Activated CD8-positive, alpha-beta T cell treated with anti-CD3 and anti-CD28 coated beads for 36 hours (primary cell): ENCODE data around the gene ADGRA1. TPM values are rescaled to one million over a fixed set of nuclear protein-coding genes. Genes with fewer than 3 reads are reported as not detected.

Source experiments
- ATAC-seq: fragments of 200-7000 bp; cut with Tn5 transposase; one replicate; pipeline ENCODE4 v1.10.0; 2021; ENCODE audit warnings: mild to moderate bottlenecking, moderate library complexity
- CTCF ChIA-PET: fragments of 350-600 bp; sonication (Branson Sonifier 250); formaldehyde crosslinking; loops from one replicate; lab custom pipeline; 2021; ENCODE audit warnings: antibody characterized with exemption; lab: Charles Lee
- POLR2A ChIA-PET: fragments of 350-600 bp; sonication (Branson Sonifier 250); formaldehyde crosslinking; loops from one replicate; lab custom pipeline; 2021; ENCODE audit warnings: antibody characterized with exemption; lab: Charles Lee
- DNase-seq: peaks from one replicate; pipeline ENCODE4 v3.0.0-alpha.2; 2020
- H3K27ac Mint-ChIP-seq: one replicate; pipeline ENCODE4 v1.8.0; 2021; ENCODE audit warnings: mild to moderate bottlenecking, mixed read lengths
- H3K27me3 Mint-ChIP-seq: one replicate; pipeline ENCODE4 v1.8.0; 2021; ENCODE audit warnings: mixed read lengths
- H3K36me3 Mint-ChIP-seq: one replicate; pipeline ENCODE4 v1.8.0; 2021; ENCODE audit warnings: low read depth, mixed read lengths
- H3K4me1 Mint-ChIP-seq: one replicate; pipeline ENCODE4 v1.8.0; 2021; ENCODE audit warnings: low read depth, mixed read lengths
- H3K4me3 Mint-ChIP-seq: one replicate; pipeline ENCODE4 v1.8.0; 2021; ENCODE audit warnings: mild to moderate bottlenecking, moderate library complexity, mixed read lengths
- H3K9me3 Mint-ChIP-seq: one replicate; pipeline ENCODE4 v1.8.0; 2021; ENCODE audit warnings: mixed read lengths
- CTCF ChIP-seq: fragments of 200-600 bp; IDR thresholded peaks from one replicate; pipeline ENCODE4 v1.8.0; 2022; ENCODE audit warnings: antibody characterized with exemption, mild to moderate bottlenecking
- intact Hi-C: fragments of 100-400 bp; cut with micrococcal nuclease; formaldehyde crosslinking; loops from one replicate; pipeline ENCODE4 v1.10.0; 2022
- total RNA-seq, 2 experiments: library from RNA; stranded (reverse); gene quantifications; one replicate each; pipeline ENCODE4 v1.2.3, GENCODE V29; 2021

The ADGRA1 gene
- total RNA-seq, 2 experiments from 2014 or later: not detected

DNA sequence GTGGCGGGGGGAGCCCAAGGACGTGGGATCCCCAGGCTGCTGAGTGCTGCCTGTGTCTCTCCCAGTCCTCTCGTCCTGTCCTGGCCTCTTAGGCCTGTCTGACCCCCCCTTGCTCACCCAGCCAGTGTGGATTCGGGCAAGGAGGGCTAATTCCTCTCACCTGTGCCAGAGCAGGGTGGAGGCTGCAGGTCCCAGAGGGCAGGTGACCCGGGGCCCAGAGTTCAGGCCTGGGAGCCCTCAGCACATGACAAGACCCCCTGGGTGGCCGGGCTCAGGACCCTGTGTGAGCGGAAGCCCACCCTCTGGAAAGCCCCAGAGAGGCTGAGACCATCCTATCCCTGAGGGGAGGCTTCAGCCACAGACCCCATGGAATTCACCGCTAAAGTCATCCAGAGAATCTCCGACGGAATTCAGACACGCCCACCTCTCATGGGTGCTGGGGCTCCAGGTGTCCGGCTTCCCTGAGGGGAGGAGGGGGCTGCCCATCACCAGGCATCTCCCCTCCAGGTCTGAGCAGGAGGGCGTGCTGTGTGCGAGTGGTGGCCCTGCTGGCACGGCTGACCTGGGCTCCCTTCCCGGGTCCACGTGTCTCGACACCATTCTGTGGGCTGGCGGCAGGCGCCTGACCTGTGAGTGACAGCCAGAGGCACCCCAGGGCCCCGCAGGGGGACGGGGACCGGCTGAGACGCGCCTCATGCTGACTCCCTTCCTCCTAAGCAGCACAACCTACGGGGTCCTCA lies 77.3 kb downstream of the ADGRA1 start:
- no peaks in the 10 kb centered on the region for H3K9me3 Mint-ChIP-seq
- CTCF ChIA-PET: no interaction called here

GRCh38 chr10:133165556-133166503 lies 78.1 kb downstream of the ADGRA1 start:
- Mint-ChIP-seq H3K27me3 (peaks cover 12% of the 10 kb centered on the region), H3K27ac (no peak overlapping the region), H3K4me1 (peaks cover 2% of the 10 kb centered on the region), H3K36me3 (no peaks in the 10 kb centered on the region), H3K9me3 (no peaks in the 10 kb centered on the region), H3K4me3 (no peak overlapping the region)
- CTCF ChIA-PET: no interaction called here
- POLR2A ChIA-PET: no interaction called here
- ATAC-seq (no peak), DNase-seq (no peak)
- intact Hi-C loops: no loop called here
- TF ChIP-seq CTCF: no peak

More for the DNA sequence above, 77.3 kb downstream of the ADGRA1 start:
- H3K27ac Mint-ChIP-seq: no peak overlapping the region
- intact Hi-C loops: no loop called here
- H3K4me3 Mint-ChIP-seq: no peak overlapping the region
- peaks cover 2% of the 10 kb centered on the region for H3K4me1 Mint-ChIP-seq
- peaks cover 12% of the 10 kb centered on the region for H3K27me3 Mint-ChIP-seq
- no peak for ATAC-seq
- no peak for TF ChIP-seq CTCF
- POLR2A ChIA-PET: no interaction called here
- H3K36me3 Mint-ChIP-seq: no peaks in the 10 kb centered on the region
- no peak for DNase-seq

DNA sequence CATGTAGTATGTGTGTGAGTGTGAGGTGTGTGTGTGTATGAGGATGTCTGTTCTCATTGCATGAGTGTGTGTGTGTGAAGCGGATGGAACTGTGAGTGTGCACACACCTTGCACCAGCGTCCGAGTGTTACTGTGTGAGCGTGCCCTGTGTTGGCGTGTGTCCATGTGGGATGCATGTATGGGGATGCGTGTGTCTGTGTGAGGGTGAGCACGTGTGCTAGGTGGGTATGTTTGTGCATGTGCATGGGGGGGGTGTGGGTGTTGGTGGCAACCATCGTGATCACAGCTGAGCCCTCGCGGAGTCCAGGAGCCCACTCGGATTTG lies 78.7 kb downstream of the ADGRA1 start:
- Mint-ChIP-seq H3K4me3 (no peak overlapping the region), H3K36me3 (no peaks in the 10 kb centered on the region), H3K27ac (no peak overlapping the region), H3K9me3 (no peaks in the 10 kb centered on the region), H3K27me3 (peaks cover 9% of the 10 kb centered on the region), H3K4me1 (no peaks in the 10 kb centered on the region)
- ChIA-PET POLR2A (no interaction called here), CTCF (no interaction called here)
- TF ChIP-seq CTCF: no peak
- DNase-seq: no peak
- intact Hi-C loops: no loop called here
- ATAC-seq: no peak

DNA sequence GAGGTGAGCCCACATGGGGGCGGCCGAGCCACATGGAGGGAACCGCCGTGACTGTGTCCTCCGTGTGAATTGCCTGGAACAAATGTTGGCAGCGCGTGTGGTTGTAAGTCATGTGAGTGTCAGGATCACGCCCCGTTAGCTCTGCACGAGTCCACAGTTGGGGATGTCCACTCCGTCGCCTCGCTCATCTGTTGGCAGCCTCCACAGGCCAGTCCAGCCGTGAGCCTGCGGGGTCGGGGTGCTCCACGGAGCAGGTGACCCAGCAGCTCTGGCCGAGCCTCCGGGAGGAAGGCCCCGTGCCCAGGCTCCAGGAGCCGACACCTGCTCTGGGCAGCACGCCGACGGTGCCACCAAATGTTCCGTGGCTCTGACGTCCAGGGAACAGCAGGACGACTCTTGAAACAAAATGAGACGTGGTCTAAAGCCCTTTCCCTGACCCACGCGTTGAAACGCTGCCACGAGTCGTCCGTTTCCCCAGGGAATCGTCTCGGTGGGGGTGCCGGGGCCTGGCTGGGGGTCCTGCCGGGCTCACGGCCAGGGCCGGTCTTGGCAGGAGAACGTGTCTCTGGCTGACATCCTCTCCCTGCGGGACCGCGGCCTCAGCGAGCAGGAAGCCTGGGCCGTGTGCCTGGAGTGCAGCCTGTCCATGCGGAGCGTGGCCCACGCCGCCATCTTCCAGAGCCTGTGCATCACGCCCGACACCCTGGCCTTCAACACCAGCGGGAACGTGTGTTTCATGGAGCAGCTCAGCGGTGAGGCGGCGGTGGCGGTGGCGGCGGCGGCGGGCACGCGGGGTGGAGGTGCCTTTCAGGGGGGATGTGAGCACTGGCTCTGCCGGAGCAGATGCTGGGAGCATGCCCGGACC lies 79.3 kb downstream of the ADGRA1 start:
- ATAC-seq: no peak
- peaks cover 11% of the 10 kb centered on the region for H3K27me3 Mint-ChIP-seq
- intact Hi-C loops: no loop called here
- H3K4me3 Mint-ChIP-seq: no peak overlapping the region
- H3K4me1 Mint-ChIP-seq: no peaks in the 10 kb centered on the region
- CTCF ChIA-PET: no interaction called here
- TF ChIP-seq CTCF: no peak
- DNase-seq: no peak
- no peak overlapping the region for H3K27ac Mint-ChIP-seq
- POLR2A ChIA-PET: no interaction called here
- no peaks in the 10 kb centered on the region for H3K9me3 Mint-ChIP-seq
- H3K36me3 Mint-ChIP-seq: no peaks in the 10 kb centered on the region
